DOHH2 (cell line): ENCODE results near the gene PLEKHA1.

Experiments
- CTCF ChIP-seq: fragments of 200-600 bp; sonication (generic); IDR thresholded peaks from one replicate; pipeline ENCODE4 v1.5.1; 2014; ENCODE audit warnings: antibody characterized with exemption, mild to moderate bottlenecking, low read depth, low read length; ENCODE audit not compliant: poor library complexity, severe bottlenecking
- EZH2phosphoT487 ChIP-seq: fragments of 200-600 bp; sonication (generic); IDR thresholded peaks from 2 replicates; pipeline ENCODE4 v1.6.1; 2017; ENCODE audit warnings: borderline replicate concordance, mild to moderate bottlenecking, antibody characterized with exemption, low read length, moderate library complexity, mixed read lengths

GRCh38 chr10:122333037-122333436 is 41.5 kb upstream of the PLEKHA1 start:
- no peak for TF ChIP-seq CTCF
- TF ChIP-seq EZH2phosphoT487, result no peak
